ENCODE results near the gene CFAP47.

CFAP47 gene

DNA sequence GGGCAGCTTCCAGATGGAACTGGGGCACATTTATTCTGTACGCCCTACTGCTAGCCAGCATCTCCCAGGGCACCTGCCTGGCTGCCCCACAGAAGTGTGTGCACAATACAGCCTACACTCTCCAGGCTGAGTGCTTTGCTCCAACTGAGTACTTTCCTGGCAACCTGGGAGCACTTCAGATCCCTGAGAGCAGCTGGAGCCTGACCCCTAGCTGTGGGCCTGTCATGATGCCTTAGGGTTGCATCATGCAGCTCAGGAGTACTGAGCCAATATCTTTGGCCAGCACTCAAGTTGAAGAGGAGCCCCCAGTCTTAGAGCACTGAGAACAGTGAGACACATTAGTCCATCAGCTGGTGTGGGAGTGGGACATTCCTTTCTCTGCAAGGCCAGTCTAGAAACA, 321.9 kb downstream of the CFAP47 start:
- H3K4me2 ChIP-seq (ENCODE audit: low read length): no peak overlapping the region
- no peaks in the 10 kb centered on the region for H3K27me3 ChIP-seq (ENCODE audit: control insufficient read depth, low read length)
- no peaks in the 10 kb centered on the region for H3K9me2 ChIP-seq (replicated peaks; ENCODE audit: control insufficient read depth, low read length)
- no peaks in the 10 kb centered on the region for H3K79me2 ChIP-seq (ENCODE audit: control insufficient read depth, low read length)
- H3F3A ChIP-seq (ENCODE audit: control insufficient read depth, insufficient read depth): no peaks in the 10 kb centered on the region
- H3K4me3 ChIP-seq (ENCODE audit: low read length): no peak overlapping the region
- no peaks in the 10 kb centered on the region for H3K4me1 ChIP-seq (ENCODE audit: control insufficient read depth, low read length)
- H3K36me3 ChIP-seq (ENCODE audit: control insufficient read depth, low read length): no peaks in the 10 kb centered on the region
- H3K9me3 ChIP-seq (ENCODE audit: control insufficient read depth, insufficient read depth, low read length): no peaks in the 10 kb centered on the region
- no peaks in the 10 kb centered on the region for H4K20me1 ChIP-seq (ENCODE audit: control insufficient read depth, insufficient read depth, low read depth, low read length)
- no peak overlapping the region for H3K27ac ChIP-seq (ENCODE audit: low read depth, low read length)
- TF ChIP-seq, protein P1, sequence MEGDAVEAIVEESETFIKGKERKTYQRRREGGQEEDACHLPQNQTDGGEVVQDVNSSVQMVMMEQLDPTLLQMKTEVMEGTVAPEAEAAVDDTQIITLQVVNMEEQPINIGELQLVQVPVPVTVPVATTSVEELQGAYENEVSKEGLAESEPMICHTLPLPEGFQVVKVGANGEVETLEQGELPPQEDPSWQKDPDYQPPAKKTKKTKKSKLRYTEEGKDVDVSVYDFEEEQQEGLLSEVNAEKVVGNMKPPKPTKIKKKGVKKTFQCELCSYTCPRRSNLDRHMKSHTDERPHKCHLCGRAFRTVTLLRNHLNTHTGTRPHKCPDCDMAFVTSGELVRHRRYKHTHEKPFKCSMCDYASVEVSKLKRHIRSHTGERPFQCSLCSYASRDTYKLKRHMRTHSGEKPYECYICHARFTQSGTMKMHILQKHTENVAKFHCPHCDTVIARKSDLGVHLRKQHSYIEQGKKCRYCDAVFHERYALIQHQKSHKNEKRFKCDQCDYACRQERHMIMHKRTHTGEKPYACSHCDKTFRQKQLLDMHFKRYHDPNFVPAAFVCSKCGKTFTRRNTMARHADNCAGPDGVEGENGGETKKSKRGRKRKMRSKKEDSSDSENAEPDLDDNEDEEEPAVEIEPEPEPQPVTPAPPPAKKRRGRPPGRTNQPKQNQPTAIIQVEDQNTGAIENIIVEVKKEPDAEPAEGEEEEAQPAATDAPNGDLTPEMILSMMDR (IDR thresholded peaks at IDR 0.05; ENCODE audit: low read depth, low read length, poor library complexity, severe bottlenecking): no peak
- no peak for TF ChIP-seq EZH2phosphoT487 (IDR thresholded peaks at IDR 0.05; ENCODE audit: borderline replicate concordance, low read length)

DNA sequence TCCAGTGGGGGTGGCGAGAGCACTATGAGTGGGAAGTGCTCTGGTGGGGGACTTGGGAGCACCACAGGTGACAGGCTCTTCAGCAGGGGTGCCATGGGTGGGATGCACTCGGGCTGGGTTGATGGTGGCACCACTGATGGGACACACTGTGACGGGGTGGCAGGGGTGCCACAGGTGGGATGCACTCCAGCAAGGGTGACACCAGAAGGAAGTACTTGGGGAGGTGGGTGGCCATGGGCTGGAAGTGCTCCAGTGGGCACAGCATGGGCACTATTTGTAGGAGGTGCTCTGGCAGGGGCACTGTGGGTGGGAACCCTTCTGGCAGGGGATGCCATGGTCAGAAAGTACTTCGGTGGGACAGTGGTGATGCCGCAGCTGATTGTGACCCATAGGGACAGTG, 346.6 kb downstream of the CFAP47 start:
- H3F3A ChIP-seq (ENCODE audit: control insufficient read depth, insufficient read depth): no peaks in the 10 kb centered on the region
- no peaks in the 10 kb centered on the region for H3K27me3 ChIP-seq (ENCODE audit: control insufficient read depth, low read length)
- no peaks in the 10 kb centered on the region for H3K79me2 ChIP-seq (ENCODE audit: control insufficient read depth, low read length)
- H4K20me1 ChIP-seq (ENCODE audit: control insufficient read depth, insufficient read depth, low read depth, low read length): no peaks in the 10 kb centered on the region
- H3K9me3 ChIP-seq (ENCODE audit: control insufficient read depth, insufficient read depth, low read length): no peaks in the 10 kb centered on the region
- no peak overlapping the region for H3K4me2 ChIP-seq (ENCODE audit: low read length)
- no peak overlapping the region for H3K4me3 ChIP-seq (ENCODE audit: low read length)
- TF ChIP-seq EZH2phosphoT487 (IDR thresholded peaks at IDR 0.05; ENCODE audit: borderline replicate concordance, low read length): no peak
- TF ChIP-seq, protein P1 (IDR thresholded peaks at IDR 0.05; ENCODE audit: low read depth, low read length, poor library complexity, severe bottlenecking): no peak
- H3K9me2 ChIP-seq (replicated peaks; ENCODE audit: control insufficient read depth, low read length): no peaks in the 10 kb centered on the region
- no peak overlapping the region for H3K27ac ChIP-seq (ENCODE audit: low read depth, low read length)
- no peaks in the 10 kb centered on the region for H3K4me1 ChIP-seq (ENCODE audit: control insufficient read depth, low read length)
- no peaks in the 10 kb centered on the region for H3K36me3 ChIP-seq (ENCODE audit: control insufficient read depth, low read length)

DNA sequence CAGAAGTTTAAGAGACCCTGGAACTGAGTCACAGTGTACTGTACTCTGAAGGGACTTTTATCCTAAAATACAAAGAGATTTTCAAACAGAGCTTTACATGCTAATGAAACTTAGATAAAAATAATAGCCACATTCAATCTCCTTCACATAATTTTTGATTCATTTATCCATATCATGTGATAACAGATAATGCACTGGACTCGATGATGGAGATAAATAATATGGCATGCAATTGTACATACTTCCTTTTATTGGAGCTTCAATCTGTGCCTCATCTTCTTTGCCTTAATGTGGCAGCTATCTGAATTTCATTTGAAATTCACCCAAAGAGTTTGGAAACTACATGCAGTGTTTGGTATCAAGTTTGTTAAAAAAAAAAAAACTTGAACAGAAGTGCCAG, 390.6 kb downstream of the CFAP47 start:
- Histone ChIP-seq H3K27me3 (ENCODE audit: control insufficient read depth, low read length) (no peaks in the 10 kb centered on the region), H3F3A (ENCODE audit: control insufficient read depth, insufficient read depth) (no peaks in the 10 kb centered on the region), H3K36me3 (ENCODE audit: control insufficient read depth, low read length) (no peaks in the 10 kb centered on the region), H3K9me2 (replicated peaks; ENCODE audit: control insufficient read depth, low read length) (no peaks in the 10 kb centered on the region), H3K27ac (ENCODE audit: low read depth, low read length) (no peak overlapping the region), H3K4me2 (ENCODE audit: low read length) (no peak overlapping the region), H3K9me3 (ENCODE audit: control insufficient read depth, insufficient read depth, low read length) (no peaks in the 10 kb centered on the region), H3K4me3 (ENCODE audit: low read length) (no peak overlapping the region), H4K20me1 (ENCODE audit: control insufficient read depth, insufficient read depth, low read depth, low read length) (no peaks in the 10 kb centered on the region), H3K4me1 (ENCODE audit: control insufficient read depth, low read length) (no peaks in the 10 kb centered on the region), H3K79me2 (ENCODE audit: control insufficient read depth, low read length) (no peaks in the 10 kb centered on the region)
- TF ChIP-seq, protein P1 (IDR thresholded peaks at IDR 0.05; ENCODE audit: low read depth, low read length, poor library complexity, severe bottlenecking): no peak
- TF ChIP-seq EZH2phosphoT487 (IDR thresholded peaks at IDR 0.05; ENCODE audit: borderline replicate concordance, low read length): no peak

DNA sequence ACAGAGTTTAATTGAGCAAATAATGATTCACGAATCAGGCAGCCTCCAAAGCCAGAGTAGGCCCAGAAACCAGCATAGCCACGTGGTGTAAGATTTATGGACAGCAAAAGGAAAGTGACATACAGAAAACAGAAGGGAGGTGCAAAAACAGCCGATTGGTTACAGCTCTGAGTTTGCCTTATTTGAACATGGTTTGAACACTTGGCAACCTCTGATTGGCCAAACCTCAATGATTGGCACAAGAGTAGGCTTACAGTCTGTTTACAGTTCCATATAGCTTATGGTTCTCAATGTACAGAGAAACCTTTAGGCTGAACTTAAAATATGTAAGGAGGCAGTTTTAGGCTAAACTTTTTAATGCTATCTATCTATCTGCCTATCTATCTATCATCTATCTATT, 394.8 kb downstream of the CFAP47 start:
- Histone ChIP-seq H3K36me3 (ENCODE audit: control insufficient read depth, low read length) (no peaks in the 10 kb centered on the region), H4K20me1 (ENCODE audit: control insufficient read depth, insufficient read depth, low read depth, low read length) (no peaks in the 10 kb centered on the region), H3K79me2 (ENCODE audit: control insufficient read depth, low read length) (no peaks in the 10 kb centered on the region), H3F3A (ENCODE audit: control insufficient read depth, insufficient read depth) (no peaks in the 10 kb centered on the region), H3K4me3 (ENCODE audit: low read length) (no peak overlapping the region), H3K9me3 (ENCODE audit: control insufficient read depth, insufficient read depth, low read length) (no peaks in the 10 kb centered on the region), H3K4me2 (ENCODE audit: low read length) (no peak overlapping the region), H3K9me2 (replicated peaks; ENCODE audit: control insufficient read depth, low read length) (no peaks in the 10 kb centered on the region), H3K27ac (ENCODE audit: low read depth, low read length) (no peak overlapping the region), H3K4me1 (ENCODE audit: control insufficient read depth, low read length) (no peaks in the 10 kb centered on the region), H3K27me3 (ENCODE audit: control insufficient read depth, low read length) (no peaks in the 10 kb centered on the region)
- TF ChIP-seq EZH2phosphoT487 (IDR thresholded peaks at IDR 0.05; ENCODE audit: borderline replicate concordance, low read length): no peak
- TF ChIP-seq, protein P1 (IDR thresholded peaks at IDR 0.05; ENCODE audit: low read depth, low read length, poor library complexity, severe bottlenecking): no peak
